SK-MEL-5 (cell line): Measurements from ENCODE around the gene USHBP1. TPM values are rescaled to one million over a fixed set of nuclear protein-coding genes. Genes with fewer than 3 reads are reported as not detected.

Source experiments
- DNase-seq: peaks from one replicate; pipeline ENCODE4 v3.0.0-alpha.2; 2016; ENCODE audit warnings: low read depth, low spot score
- in situ Hi-C: cut with HindIII; loops from 2 replicates; pipeline ENCODE4 v1.10.0; 2016; ENCODE audit warnings: low sequenced_read_pairs, high pct_unique_total_duplicates, low pct_unique_long_range_greater_than_20kb
- total RNA-seq: library from RNA; depleted of rRNA; stranded (reverse); fragments of >200 nt; shearing (Covaris generic); gene quantifications from 2 replicates; pipeline ENCODE4 v1.2.3, GENCODE V29; 2014; rRNA removed

The USHBP1 gene
- total RNA-seq, 1 experiment from 2014 or later: not detected

DNA sequence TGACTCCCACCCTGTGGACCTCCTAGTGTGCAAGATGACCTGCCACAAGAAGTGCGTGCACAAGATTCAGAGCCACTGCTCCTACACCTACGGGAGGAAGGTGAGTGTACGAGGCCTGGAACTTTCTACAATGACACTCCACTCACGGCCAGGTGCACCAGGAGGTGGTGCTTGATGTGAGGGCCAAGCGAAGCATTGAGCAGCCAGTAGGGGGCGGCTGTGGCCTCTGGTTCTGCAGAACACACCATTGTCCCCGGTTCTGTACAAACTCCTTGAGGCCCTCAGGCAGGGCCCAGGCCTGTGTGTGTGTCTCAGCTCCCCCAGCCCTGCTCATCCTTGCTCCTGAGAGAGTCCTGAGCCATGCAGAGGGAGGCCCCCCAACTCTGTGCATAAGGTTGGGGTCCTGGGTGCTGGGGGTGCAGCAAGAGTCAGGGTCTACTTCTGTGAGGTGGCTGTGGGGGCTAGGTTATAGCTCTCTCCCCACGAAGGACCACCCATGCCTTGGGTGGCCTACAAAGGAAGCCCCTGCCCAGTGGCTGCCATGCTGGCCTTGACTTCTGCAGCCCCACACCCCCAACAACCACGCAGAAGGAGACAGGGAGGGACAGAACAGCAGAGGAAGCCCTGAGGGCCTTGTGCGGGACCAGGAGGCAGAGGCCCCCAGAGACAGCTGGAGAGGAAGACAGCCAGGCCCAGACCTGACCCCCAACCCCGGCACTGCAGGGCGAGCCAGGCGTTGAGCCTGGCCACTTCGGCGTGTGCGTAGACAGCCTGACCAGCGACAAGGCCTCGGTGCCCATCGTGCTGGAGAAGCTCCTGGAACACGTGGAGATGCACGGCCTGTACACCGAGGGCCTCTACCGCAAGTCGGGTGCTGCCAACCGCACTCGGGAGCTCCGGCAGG, 59.1 kb downstream of the USHBP1 start:
- in situ Hi-C loops: no loop called here
- DNase-seq: peak; percentile 41

DNA sequence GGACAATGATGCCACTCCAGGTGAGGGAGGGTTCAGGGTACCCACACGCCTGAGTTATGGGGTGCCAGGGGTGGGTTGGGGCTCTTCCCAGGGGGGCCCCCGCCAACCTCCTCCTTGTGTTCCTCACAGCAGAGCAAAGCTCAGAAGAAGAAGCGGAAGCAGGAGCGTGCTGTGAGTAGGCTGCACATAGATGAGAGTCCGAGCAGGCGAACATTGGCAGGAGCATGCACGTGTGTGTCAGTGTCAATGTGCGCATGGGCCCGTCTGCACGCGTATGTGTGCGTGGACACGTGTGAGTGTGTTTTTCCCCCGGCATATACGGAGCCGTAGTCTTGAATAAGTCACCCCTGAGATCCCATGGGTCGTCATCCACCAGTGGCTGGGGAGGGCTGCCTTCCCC, 61.8 kb downstream of the USHBP1 start:
- in situ Hi-C loops: no loop called here

DNA sequence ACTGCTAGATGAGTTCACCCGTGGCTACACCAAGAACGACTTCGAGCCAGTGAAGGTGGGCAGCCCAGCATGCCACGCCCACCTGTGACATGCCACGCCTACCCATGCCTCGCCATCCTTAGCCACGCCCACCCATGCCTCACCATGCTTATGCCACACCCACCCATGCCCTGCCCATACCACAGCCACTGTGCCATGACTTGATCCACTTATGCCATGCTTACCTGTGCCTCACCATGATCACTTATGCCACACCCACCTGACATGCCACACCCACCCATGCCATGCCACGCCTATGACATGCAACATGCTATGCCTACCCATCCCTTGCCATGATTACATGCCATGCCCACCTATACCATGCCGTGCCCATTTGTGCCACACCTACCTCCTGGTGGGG, 62.3 kb downstream of the USHBP1 start:
- in situ Hi-C loops: no loop called here
- DNase-seq: peak; percentile 62

More for the DNA sequence above, 61.8 kb downstream of the USHBP1 start:
- DNase-seq: no peak

DNA sequence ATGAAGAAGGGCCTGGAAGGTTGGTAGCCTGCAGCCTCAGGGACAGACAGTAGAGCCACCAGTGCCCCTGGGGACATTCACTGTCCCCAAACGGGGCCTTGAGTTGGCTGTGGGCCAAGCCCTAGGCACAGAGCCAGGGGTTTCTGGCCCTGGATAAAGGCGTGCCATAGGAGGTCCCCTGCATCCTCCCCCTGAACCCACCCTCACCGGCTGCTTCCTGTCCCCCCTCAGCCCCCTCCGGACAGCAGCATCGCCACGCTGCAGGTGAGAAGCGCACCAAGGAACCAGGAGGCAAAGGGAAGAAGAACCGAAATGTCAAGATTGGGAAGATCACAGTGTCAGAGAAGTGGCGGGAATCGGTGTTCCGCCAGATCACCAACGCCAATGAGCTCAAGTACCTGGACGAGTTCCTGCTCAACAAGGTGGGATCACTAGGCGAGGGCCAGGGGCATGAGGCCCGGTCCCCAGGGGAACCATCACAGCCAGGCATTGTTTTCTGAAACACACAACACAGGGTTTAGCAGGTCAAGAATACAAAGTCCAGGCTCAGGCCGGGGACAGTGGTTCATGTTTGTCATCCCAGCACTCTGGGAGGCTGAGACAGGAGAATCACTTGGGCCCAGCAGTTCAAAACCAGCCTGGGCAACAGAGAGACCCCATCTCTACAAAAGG, 64.0 kb downstream of the USHBP1 start:
- no peak for DNase-seq
- in situ Hi-C loops: no loop called here

Other genes starting within 250 kb of the USHBP1 start
- 0.11 TPM in 1 of 2 replicates, not detected in the other for gene CPAMD8, start 237.9 kb downstream of the USHBP1 start, total RNA-seq
- gene HAUS8, start 189.3 kb downstream of the USHBP1 start, total RNA-seq: 4.1 and 6.7 TPM in 2 replicates
- 62.6 and 79.9 TPM in 2 replicates for gene MYO9B, start 189.0 kb downstream of the USHBP1 start, total RNA-seq
- gene USE1, start 49.4 kb downstream of the USHBP1 start, total RNA-seq: 6.8 and 8.5 TPM in 2 replicates
- gene OCEL1, start 38.5 kb downstream of the USHBP1 start, total RNA-seq: 3.3 and 4.6 TPM in 2 replicates
- gene NR2F6, start 18.8 kb downstream of the USHBP1 start, total RNA-seq: 30.3 and 35.2 TPM in 2 replicates
- 61.0 and 66.6 TPM in 2 replicates for gene BABAM1, start 2.7 kb upstream of the USHBP1 start, total RNA-seq
- 1.3 TPM in 2 replicates for gene ANKLE1, start 17.2 kb upstream of the USHBP1 start, total RNA-seq
- gene ABHD8, start 38.7 kb upstream of the USHBP1 start, total RNA-seq: 2.5 and 3.4 TPM in 2 replicates
- gene MRPL34, start 41.1 kb upstream of the USHBP1 start, total RNA-seq: 48.4 and 77.4 TPM in 2 replicates
- 14.0 and 14.1 TPM in 2 replicates for gene DDA1, start 44.8 kb upstream of the USHBP1 start, total RNA-seq
- gene ANO8, start 70.1 kb upstream of the USHBP1 start, total RNA-seq: 0.98 and 1.3 TPM in 2 replicates
- 13.3 and 16.3 TPM in 2 replicates for gene GTPBP3, start 72.8 kb upstream of the USHBP1 start, total RNA-seq
- not detected in 2 replicates for gene PLVAP, start 112.6 kb upstream of the USHBP1 start, total RNA-seq
- gene CCDC194, start 129.5 kb upstream of the USHBP1 start, total RNA-seq: not detected in 2 replicates
- gene BST2, start 140.9 kb upstream of the USHBP1 start, total RNA-seq: 0.21 and 1.9 TPM in 2 replicates
- gene MVB12A, start 155.3 kb upstream of the USHBP1 start, total RNA-seq: 53.4 and 59.8 TPM in 2 replicates
- 0.08 TPM in 1 of 2 replicates, not detected in the other for gene TMEM221, start 183.9 kb upstream of the USHBP1 start, total RNA-seq
- not detected in 2 replicates for gene NXNL1, start 196.2 kb upstream of the USHBP1 start, total RNA-seq
- 12.2 and 16.6 TPM in 2 replicates for gene SLC27A1, start 205.8 kb upstream of the USHBP1 start, total RNA-seq
- 58.6 and 59.2 TPM in 2 replicates for gene PGLS, start 246.9 kb upstream of the USHBP1 start, total RNA-seq